Trophoblast cell (in vitro differentiated cells and primary cell): ENCODE data around the gene HPS3.

Source experiments
- DNase-seq, 2 donors: peaks; one replicate each; pipeline ENCODE4 v3.0.0-alpha.2; 2016
- H2AFZ ChIP-seq: 2 replicates; pipeline ENCODE4 v1.6.1; 2013; ENCODE audit warnings: low read length, moderate library complexity, mild to moderate bottlenecking; ENCODE audit not compliant: insufficient read depth, poor library complexity
- H2AK5ac ChIP-seq: 2 replicates; pipeline ENCODE4 v1.6.1; 2013; ENCODE audit warnings: mild to moderate bottlenecking, low read length
- H2BK120ac ChIP-seq: 2 replicates; pipeline ENCODE4 v1.6.1; 2013; ENCODE audit warnings: low read length, mild to moderate bottlenecking, moderate library complexity; ENCODE audit not compliant: insufficient read depth, poor library complexity
- H2BK12ac ChIP-seq: 2 replicates; pipeline ENCODE4 v1.6.1; 2013; ENCODE audit warnings: mild to moderate bottlenecking, low read length, moderate library complexity
- H2BK5ac ChIP-seq: 2 replicates; pipeline ENCODE4 v1.6.1; 2013; ENCODE audit warnings: low read length, low read depth, moderate library complexity, mild to moderate bottlenecking; ENCODE audit not compliant: poor library complexity
- H3K14ac ChIP-seq: 2 replicates; pipeline ENCODE4 v1.6.1; 2013; ENCODE audit warnings: mild to moderate bottlenecking, low read length
- H3K18ac ChIP-seq: 2 replicates; pipeline ENCODE4 v1.6.1; 2013; ENCODE audit warnings: mild to moderate bottlenecking, low read length
- H3K23ac ChIP-seq: 2 replicates; pipeline ENCODE4 v1.6.1; 2013; ENCODE audit warnings: low read length
- H3K27ac ChIP-seq: 2 replicates; pipeline ENCODE4 v1.5.1; 2013; ENCODE audit warnings: low read depth, mild to moderate bottlenecking, inconsistent platforms, low read length, moderate library complexity
- H3K27me3 ChIP-seq: 2 replicates; pipeline ENCODE4 v1.6.1; 2013; ENCODE audit warnings: inconsistent platforms, mild to moderate bottlenecking, low read length, moderate library complexity; ENCODE audit not compliant: insufficient read depth
- H3K36me3 ChIP-seq, 2 experiments: 1 replicate in 1 of 2; 2 replicates in 1 of 2; pipeline ENCODE4 v1.6.1; 2013; ENCODE audit warnings: low read length in 2 of 2, mild to moderate bottlenecking in 2 of 2, moderate library complexity in 1 of 2; ENCODE audit not compliant: insufficient read depth in 2 of 2, control insufficient read depth in 1 of 2
- H3K4ac ChIP-seq: 2 replicates; pipeline ENCODE4 v1.6.1; 2013; ENCODE audit warnings: low read depth, mild to moderate bottlenecking, low read length, moderate library complexity
- H3K4me1 ChIP-seq, 2 experiments: 1 replicate in 1 of 2; 2 replicates in 1 of 2; pipeline ENCODE4 v1.6.1; 2013; ENCODE audit warnings: low read length in 2 of 2, mild to moderate bottlenecking in 2 of 2, moderate library complexity in 1 of 2; ENCODE audit not compliant: insufficient read depth in 2 of 2, control insufficient read depth in 1 of 2
- H3K4me2 ChIP-seq: 2 replicates; pipeline ENCODE4 v1.6.1; 2013; ENCODE audit warnings: inconsistent platforms, mild to moderate bottlenecking, low read length, moderate library complexity
- H3K4me3 ChIP-seq: 2 replicates; pipeline ENCODE4 v1.5.1; 2013; ENCODE audit warnings: mild to moderate bottlenecking, low read depth, low read length, inconsistent platforms
- H3K79me1 ChIP-seq: one replicate; pipeline ENCODE4 v1.6.1; 2013; ENCODE audit warnings: low read length
- H3K79me2 ChIP-seq: 2 replicates; pipeline ENCODE4 v1.6.1; 2013; ENCODE audit warnings: low read length, mild to moderate bottlenecking; ENCODE audit not compliant: control insufficient read depth, insufficient read depth, poor library complexity
- H3K9ac ChIP-seq: 2 replicates; pipeline ENCODE4 v1.6.1; 2013; ENCODE audit warnings: mild to moderate bottlenecking, low read length
- H3K9me3 ChIP-seq: 2 replicates; pipeline ENCODE4 v1.6.1; 2013; ENCODE audit warnings: low read depth, mild to moderate bottlenecking, control low read depth, inconsistent platforms, low read length; ENCODE audit not compliant: insufficient read depth
- H4K12ac ChIP-seq: 2 replicates; pipeline ENCODE4 v1.6.1; 2013; ENCODE audit warnings: low read depth, mild to moderate bottlenecking, low read length, moderate library complexity
- H4K8ac ChIP-seq: 2 replicates; pipeline ENCODE4 v1.6.1; 2013; ENCODE audit warnings: low read depth, mild to moderate bottlenecking, low read length, moderate library complexity
- H4K91ac ChIP-seq: one replicate; pipeline ENCODE4 v1.6.1; 2013; ENCODE audit warnings: low read depth, mild to moderate bottlenecking, low read length, moderate library complexity
- WGBS: extraction: QIAGEN DNeasy Blood & Tissue Kit; methylation state at CpG from one replicate; pipeline ENCODE4 v1.1.7; 2013; ENCODE audit warnings: missing lambda C conversion rate; ENCODE audit not compliant: insufficient read length, insufficient coverage; ENCODE audit errors: extremely low coverage; 5-methylcytosine and 5-hydroxymethylcytosine counted together

Gene HPS3

GRCh38 chr3:149120051-149120972 is 9.1 kb upstream of the HPS3 start:
- no peaks in the 10 kb centered on the region for H3K9me3 ChIP-seq
- H3K36me3 ChIP-seq = no peaks in the 10 kb centered on the region
- no peak overlapping the region for H2BK12ac ChIP-seq
- H4K12ac ChIP-seq = no peak overlapping the region
- H3K27me3 ChIP-seq = no peaks in the 10 kb centered on the region
- no peak overlapping the region for H4K8ac ChIP-seq
- no peak overlapping the region for H3K14ac ChIP-seq
- no CpG with 5 or more reads among the region's 7 CpGs for WGBS
- H3K4ac ChIP-seq = no peak overlapping the region
- H3K27ac ChIP-seq = no peak overlapping the region
- H3K23ac ChIP-seq = no peak overlapping the region
- H3K4me3 ChIP-seq = no peak overlapping the region
- no peak overlapping the region for H3K4me2 ChIP-seq
- no peak overlapping the region for H4K91ac ChIP-seq
- H3K79me2 ChIP-seq = no peaks in the 10 kb centered on the region
- peak; percentile 24 to 84 for DNase-seq
- H2AFZ ChIP-seq = no peak overlapping the region
- H3K18ac ChIP-seq = no peak overlapping the region
- no peak overlapping the region for H2BK5ac ChIP-seq
- H3K9ac ChIP-seq = no peak overlapping the region
- no peaks in the 10 kb centered on the region for H3K79me1 ChIP-seq
- no peak overlapping the region for H2BK120ac ChIP-seq
- no peaks in the 10 kb centered on the region for H3K4me1 ChIP-seq
- no peak overlapping the region for H2AK5ac ChIP-seq

- DNase-seq = no peak
- no peaks in the 10 kb centered on the region for H3K9me3 ChIP-seq
- H3K79me1 ChIP-seq = no peaks in the 10 kb centered on the region
- H3K79me2 ChIP-seq = no peaks in the 10 kb centered on the region
- no peak overlapping the region for H2BK120ac ChIP-seq
- no peak overlapping the region for H2BK12ac ChIP-seq
- no peaks in the 10 kb centered on the region for H3K36me3 ChIP-seq
- no peak overlapping the region for H3K4me3 ChIP-seq
- no peak overlapping the region for H2AFZ ChIP-seq
- H3K14ac ChIP-seq = no peak overlapping the region
- no peak overlapping the region for H3K4ac ChIP-seq
- no peak overlapping the region for H4K8ac ChIP-seq
- no peak overlapping the region for H3K4me2 ChIP-seq
- no peak overlapping the region for H3K27ac ChIP-seq
- no peak overlapping the region for H4K91ac ChIP-seq
- no peak overlapping the region for H3K18ac ChIP-seq
- H3K23ac ChIP-seq = no peak overlapping the region
- no peak overlapping the region for H2BK5ac ChIP-seq
- H3K4me1 ChIP-seq = no peaks in the 10 kb centered on the region
- H3K27me3 ChIP-seq = no peaks in the 10 kb centered on the region
- no peak overlapping the region for H4K12ac ChIP-seq
- no CpG with 5 or more reads among the region's 4 CpGs for WGBS
- no peak overlapping the region for H2AK5ac ChIP-seq
- no peak overlapping the region for H3K9ac ChIP-seq
These were observed 6.5 kb upstream of the HPS3 start for GRCh38 chr3:149122721-149123578.

- H4K12ac ChIP-seq = no peak overlapping the region
- no peak overlapping the region for H3K14ac ChIP-seq
- peak overlapping the region; percentile 83 for H3K4me2 ChIP-seq
- H3K4ac ChIP-seq = no peak overlapping the region
- H3K79me1 ChIP-seq = peaks cover 5% of the 10 kb centered on the region
- no peak overlapping the region for H3K18ac ChIP-seq
- WGBS = no CpG with 5 or more reads among the region's 4 CpGs
- peak in 1 of 2 donors; percentile 40 for DNase-seq
- H3K4me3 ChIP-seq = no peak overlapping the region
- H3K9ac ChIP-seq = no peak overlapping the region
- no peak overlapping the region for H2AK5ac ChIP-seq
- H3K27ac ChIP-seq = no peak overlapping the region
- no peak overlapping the region for H4K91ac ChIP-seq
- H2AFZ ChIP-seq = no peak overlapping the region
- H3K79me2 ChIP-seq = peaks cover 7% of the 10 kb centered on the region
- no peak overlapping the region for H3K23ac ChIP-seq
- H3K36me3 ChIP-seq = peaks cover 0 to 2% of the 10 kb centered on the region in 2 experiments
- no peak overlapping the region for H4K8ac ChIP-seq
- no peaks in the 10 kb centered on the region for H3K4me1 ChIP-seq
- H3K9me3 ChIP-seq = no peaks in the 10 kb centered on the region
- no peak overlapping the region for H2BK120ac ChIP-seq
- no peaks in the 10 kb centered on the region for H3K27me3 ChIP-seq
- no peak overlapping the region for H2BK12ac ChIP-seq
- H2BK5ac ChIP-seq = no peak overlapping the region
These were observed 617 bp upstream of the HPS3 start for GRCh38 chr3:149128821-149129220.

- H4K8ac ChIP-seq = no peak overlapping the region
- peaks cover 7% of the 10 kb centered on the region for H3K79me2 ChIP-seq
- H3K27ac ChIP-seq = no peak overlapping the region
- H2BK5ac ChIP-seq = no peak overlapping the region
- no peak overlapping the region for H3K23ac ChIP-seq
- H3K4me2 ChIP-seq = no peak overlapping the region
- H3K4ac ChIP-seq = no peak overlapping the region
- no peaks in the 10 kb centered on the region for H3K4me1 ChIP-seq
- no peak overlapping the region for H2BK120ac ChIP-seq
- H4K12ac ChIP-seq = no peak overlapping the region
- H3K27me3 ChIP-seq = no peaks in the 10 kb centered on the region
- no peak overlapping the region for H3K9ac ChIP-seq
- H3K79me1 ChIP-seq = peaks cover 5% of the 10 kb centered on the region
- H2BK12ac ChIP-seq = no peak overlapping the region
- H3K9me3 ChIP-seq = no peaks in the 10 kb centered on the region
- WGBS = no CpG with 5 or more reads among the region's 4 CpGs
- peaks cover 0 to 2% of the 10 kb centered on the region in 2 experiments for H3K36me3 ChIP-seq
- H2AK5ac ChIP-seq = no peak overlapping the region
- no peak for DNase-seq
- H4K91ac ChIP-seq = no peak overlapping the region
- no peak overlapping the region for H3K14ac ChIP-seq
- no peak overlapping the region for H2AFZ ChIP-seq
- no peak overlapping the region for H3K18ac ChIP-seq
- no peak overlapping the region for H3K4me3 ChIP-seq
These were observed 2.2 kb downstream of the HPS3 start for GRCh38 chr3:149131589-149131988.
